HepG2 (cell line): ENCODE results near the gene NEMF. TPM values are rescaled to one million over a fixed set of nuclear protein-coding genes. Genes with fewer than 3 reads are reported as not detected.

ENCODE experiments used
- ATAC-seq: fragments of 200-7000 bp; cut with Tn5 transposase; 3 replicates; pipeline ENCODE4 v1.9.1; 2020; ENCODE audit warnings: mild to moderate bottlenecking, moderate library complexity
- BruUV-seq: library from RNA; stranded (reverse); fragments of 400-500 nt; replicated peaks from 2 replicates; lab custom pipeline; 2021; lab: Mats Ljungman, UMichigan
- CTCF ChIA-PET: fragments of 300-600 bp; formaldehyde crosslinking; extraction: SDS; loops from one replicate; lab custom pipeline; 2021; ENCODE audit warnings: low total read pairs, inconsistent platforms, low intra/inter-chr PET ratio; lab: Yijun Ruan, JAX
- POLR2A ChIA-PET: fragments of 350-600 bp; sonication (Branson Sonifier 250); formaldehyde crosslinking; loops from one replicate; lab custom pipeline; 2020; ENCODE audit warnings: antibody characterized with exemption, inconsistent platforms; lab: Yijun Ruan, JAX
- DNase-seq: peaks from one replicate; pipeline ENCODE4 v3.0.0-alpha.2; 2015; ENCODE audit warnings: low spot score
- FAIRE-seq: peaks from 3 replicates; lab custom pipeline; 2011; peaks lifted over from hg19 to GRCh38; lab: Jason Lieb, UNC
- H2AFZ ChIP-seq: one replicate; pipeline ENCODE4 v1.6.1; 2011; ENCODE audit warnings: low read length, inconsistent platforms
- H3K27ac ChIP-seq: fragments of 300-600 bp; 3 replicates; pipeline ENCODE4 v1.8.0; 2011; ENCODE audit warnings: mixed run types, mild to moderate bottlenecking, mixed read lengths, low read length, inconsistent platforms; ENCODE audit not compliant: insufficient read depth; ENCODE audit errors: extremely low read length
- H3K27me3 ChIP-seq, 2 experiments: fragments of 200-600 bp in 1 of 2; 2 replicates in 1 of 2; 3 replicates in 1 of 2; pipeline versions ENCODE4 v1.6.0 to v1.8.0; 2011; ENCODE audit warnings: low read length in 2 of 2, mild to moderate bottlenecking in 2 of 2, moderate library complexity in 2 of 2, inconsistent platforms in 1 of 2; ENCODE audit not compliant: insufficient read depth in 2 of 2, control insufficient read depth in 1 of 2
- H3K36me3 ChIP-seq, 2 experiments: fragments of 200-600 bp in 1 of 2; replicated peaks in 1 of 2; 2 replicates in 1 of 2; 3 replicates in 1 of 2; pipeline versions ENCODE4 v1.5.1 to v1.8.0; 2011; ENCODE audit warnings: low read length in 2 of 2, inconsistent platforms in 1 of 2; ENCODE audit not compliant: insufficient read depth in 2 of 2, control insufficient read depth in 1 of 2
- H3K4me1 ChIP-seq: 2 replicates; pipeline ENCODE4 v1.5.1; 2012; ENCODE audit warnings: low read length, inconsistent platforms; ENCODE audit not compliant: insufficient read depth
- H3K4me2 ChIP-seq: 2 replicates; pipeline ENCODE4 v1.6.0; 2011; ENCODE audit warnings: low read depth, low read length, inconsistent platforms
- H3K4me3 ChIP-seq, 3 experiments: fragments of 200-600 bp in 1 of 3; sonication (generic), shearing (Covaris generic) in 1 of 3; replicated peaks in 1 of 3; 2 replicates each; pipeline ENCODE4 v1.5.1; 2011 to 2016; ENCODE audit warnings: low read length in 3 of 3, inconsistent platforms in 2 of 3, low read depth in 2 of 3, mild to moderate bottlenecking in 2 of 3, control low read depth in 1 of 3, mixed read lengths in 1 of 3; ENCODE audit not compliant: insufficient read depth in 1 of 3
- H3K79me2 ChIP-seq: one replicate; pipeline ENCODE4 v1.6.1; 2011; ENCODE audit warnings: low read length, inconsistent platforms; ENCODE audit not compliant: insufficient read depth
- H3K9ac ChIP-seq: 2 replicates; pipeline ENCODE4 v1.6.0; 2011; ENCODE audit warnings: mild to moderate bottlenecking, low read depth, low read length, inconsistent platforms; ENCODE audit not compliant: insufficient read depth
- H3K9me3 ChIP-seq: 2 replicates; pipeline ENCODE4 v1.5.1; 2012; ENCODE audit warnings: mild to moderate bottlenecking, low read length
- H4K20me1 ChIP-seq: 2 replicates; pipeline ENCODE4 v1.6.0; 2011; ENCODE audit warnings: inconsistent platforms, mild to moderate bottlenecking, low read length, moderate library complexity; ENCODE audit not compliant: insufficient read depth
- ATF4 ChIP-seq, 2 experiments: fragments of 450-650 bp in 1 of 2; sonication (generic) in 1 of 2; formaldehyde crosslinking; IDR thresholded peaks; 2 replicates each; pipeline versions ENCODE4 v1.5.0 to v1.8.0; 2020 to 2022; ENCODE audit warnings: mild to moderate bottlenecking in 1 of 2, missing genetic modification reagents in 1 of 2
- MYC ChIP-seq: sonication (generic); formaldehyde crosslinking; IDR thresholded peaks from 2 replicates; pipeline ENCODE4 v1.9.0; 2021; ENCODE audit warnings: missing genetic modification reagents, borderline replicate concordance
- REPIN1 ChIP-seq: sonication (generic); formaldehyde crosslinking; IDR thresholded peaks from 2 replicates; pipeline ENCODE4 v1.8.0; 2022; ENCODE audit warnings: missing genetic modification reagents, low read depth, mild to moderate bottlenecking, borderline replicate concordance
- ZNF468 ChIP-seq: sonication (generic); formaldehyde crosslinking; IDR thresholded peaks from 2 replicates; pipeline ENCODE4 v1.8.0; 2022; ENCODE audit warnings: mild to moderate bottlenecking, moderate library complexity, missing genetic modification reagents
- WGBS: methylation state at CpG from one replicate; pipeline ENCODE4 v1.1.6; 2017; ENCODE audit warnings: low lambda C conversion rate; 5-methylcytosine and 5-hydroxymethylcytosine counted together
- in situ Hi-C: cut with HindIII; loops from 2 replicates; pipeline ENCODE4 v1.10.0; 2017; ENCODE audit warnings: low pct_unique_long_range_greater_than_20kb; ENCODE audit not compliant: extremely low pct_ligation_motif_present
- intact Hi-C: fragments of 100-400 bp; cut with micrococcal nuclease; formaldehyde crosslinking; loops from one replicate; pipeline ENCODE4 v1.10.0; 2022; ENCODE audit not compliant: unreplicated experiment
- polyA plus RNA-seq, 8 experiments: library from polyadenylated mRNA; depleted of rRNA in 3 of 8; stranded (reverse) in 7 of 8; unstranded in 1 of 8; fragments of >200 nt; fragmentation: Illumina TruSeq in 4 of 8; extraction: Trizol in 4 of 8; gene quantifications; 2 replicates each; pipeline versions ENCODE4 v1.2.1 to v1.2.3, GENCODE V29; 2011 to 2016; ENCODE audit warnings: low read depth in 4 of 8, missing spikeins in 1 of 8, mixed read lengths in 1 of 8; ENCODE audit not compliant: insufficient read depth in 1 of 8
- total RNA-seq, 5 experiments: library from RNA; depleted of rRNA; stranded (reverse); fragments of >200 nt; fragmentation: Illumina TruSeq; extraction: Trizol; gene quantifications; 2 replicates each; pipeline ENCODE4 v1.2.3, GENCODE V29; 2016; ENCODE audit warnings: low read depth in 1 of 5
- TF ChIP-seq, protein P1 (sequence below): sonication (generic); formaldehyde crosslinking; IDR thresholded peaks from 2 replicates; pipeline ENCODE4 v1.4.0; 2020; ENCODE audit warnings: missing genetic modification reagents, borderline replicate concordance
- TF ChIP-seq, protein P2 (sequence below): sonication (generic); formaldehyde crosslinking; IDR thresholded peaks from 2 replicates; pipeline ENCODE4 v1.4.0; 2020; ENCODE audit warnings: missing genetic modification reagents
- TF ChIP-seq, protein P3 (sequence below): sonication (generic); formaldehyde crosslinking; IDR thresholded peaks from 2 replicates; pipeline ENCODE4 v1.5.1; 2020; ENCODE audit warnings: mild to moderate bottlenecking, missing genetic modification reagents, borderline replicate concordance

NEMF gene
- total and polyA plus RNA-seq, 2 of the 13 experiments (the other 11 are each of a cell fraction or from before 2014, with no cell fraction given) = 21.3 to 57.9 TPM

DNA sequence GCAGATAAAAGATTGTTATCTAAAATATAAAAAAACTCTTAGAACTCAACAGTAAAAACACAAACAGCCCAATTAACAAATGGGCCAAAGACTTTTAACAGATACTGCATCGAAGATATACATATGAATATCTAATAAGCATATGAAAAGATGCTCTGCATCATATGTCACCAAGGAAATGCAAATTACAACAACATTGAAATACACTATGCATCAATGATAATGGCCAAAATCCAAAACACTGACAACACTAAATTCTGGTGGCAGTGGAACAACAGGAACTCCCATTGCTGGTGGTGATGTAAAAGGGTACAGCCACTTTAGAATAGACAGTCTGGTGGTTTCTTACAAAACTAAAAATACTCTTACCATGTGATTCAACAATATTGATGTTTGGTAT is 43.8 kb downstream of the NEMF start:
- H3K9ac ChIP-seq = no peak overlapping the region
- ChIA-PET POLR2A (no interaction called here), CTCF (no interaction called here)
- H3K9me3 ChIP-seq = no peaks in the 10 kb centered on the region
- no peak for ATAC-seq
- H3K4me1 ChIP-seq = no peaks in the 10 kb centered on the region
- H3K36me3 ChIP-seq = peaks cover 9 to 70% of the 10 kb centered on the region in 2 experiments; a peak in 4 of 5 replicates
- no peak overlapping the region for H3K27ac ChIP-seq
- no peak overlapping the region for H3K4me3 ChIP-seq
- BruUV-seq = no TSS peak
- H3K27me3 ChIP-seq = no peaks in the 10 kb centered on the region
- FAIRE-seq = no peak
- no peak overlapping the region for H2AFZ ChIP-seq
- H3K4me2 ChIP-seq = no peak overlapping the region
- DNase-seq = no peak
- TF ChIP-seq ATF4 (CRISPR knock-in tag; IDR thresholded peaks at IDR 0.05) (no peak), ZNF468 (CRISPR knock-in tag) (no peak), REPIN1 (CRISPR knock-in tag) (no peak)
- no peaks in the 10 kb centered on the region for H4K20me1 ChIP-seq
- in situ Hi-C loops (no loop called here), intact Hi-C loops (no loop called here)
- WGBS = 3% methylated on average over 1 of the region's 1 CpG
- no peaks in the 10 kb centered on the region for H3K79me2 ChIP-seq

GRCh38 chr14:49796025-49796424 is 56.6 kb downstream of the NEMF start:
- intact Hi-C loops (no loop called here), in situ Hi-C loops (no loop called here)
- no peak overlapping the region for H3K9ac ChIP-seq
- H3K4me3 ChIP-seq = no peak overlapping the region
- no TSS peak for BruUV-seq
- no peak for ATAC-seq
- H3K27ac ChIP-seq = no peak overlapping the region
- H3K4me1 ChIP-seq = no peaks in the 10 kb centered on the region
- H3K9me3 ChIP-seq = no peaks in the 10 kb centered on the region
- no peaks in the 10 kb centered on the region for H3K79me2 ChIP-seq
- CTCF ChIA-PET = no interaction called here
- H3K4me2 ChIP-seq = no peak overlapping the region
- POLR2A ChIA-PET = no interaction called here
- DNase-seq = no peak
- FAIRE-seq = no peak
- TF ChIP-seq, protein P1, sequence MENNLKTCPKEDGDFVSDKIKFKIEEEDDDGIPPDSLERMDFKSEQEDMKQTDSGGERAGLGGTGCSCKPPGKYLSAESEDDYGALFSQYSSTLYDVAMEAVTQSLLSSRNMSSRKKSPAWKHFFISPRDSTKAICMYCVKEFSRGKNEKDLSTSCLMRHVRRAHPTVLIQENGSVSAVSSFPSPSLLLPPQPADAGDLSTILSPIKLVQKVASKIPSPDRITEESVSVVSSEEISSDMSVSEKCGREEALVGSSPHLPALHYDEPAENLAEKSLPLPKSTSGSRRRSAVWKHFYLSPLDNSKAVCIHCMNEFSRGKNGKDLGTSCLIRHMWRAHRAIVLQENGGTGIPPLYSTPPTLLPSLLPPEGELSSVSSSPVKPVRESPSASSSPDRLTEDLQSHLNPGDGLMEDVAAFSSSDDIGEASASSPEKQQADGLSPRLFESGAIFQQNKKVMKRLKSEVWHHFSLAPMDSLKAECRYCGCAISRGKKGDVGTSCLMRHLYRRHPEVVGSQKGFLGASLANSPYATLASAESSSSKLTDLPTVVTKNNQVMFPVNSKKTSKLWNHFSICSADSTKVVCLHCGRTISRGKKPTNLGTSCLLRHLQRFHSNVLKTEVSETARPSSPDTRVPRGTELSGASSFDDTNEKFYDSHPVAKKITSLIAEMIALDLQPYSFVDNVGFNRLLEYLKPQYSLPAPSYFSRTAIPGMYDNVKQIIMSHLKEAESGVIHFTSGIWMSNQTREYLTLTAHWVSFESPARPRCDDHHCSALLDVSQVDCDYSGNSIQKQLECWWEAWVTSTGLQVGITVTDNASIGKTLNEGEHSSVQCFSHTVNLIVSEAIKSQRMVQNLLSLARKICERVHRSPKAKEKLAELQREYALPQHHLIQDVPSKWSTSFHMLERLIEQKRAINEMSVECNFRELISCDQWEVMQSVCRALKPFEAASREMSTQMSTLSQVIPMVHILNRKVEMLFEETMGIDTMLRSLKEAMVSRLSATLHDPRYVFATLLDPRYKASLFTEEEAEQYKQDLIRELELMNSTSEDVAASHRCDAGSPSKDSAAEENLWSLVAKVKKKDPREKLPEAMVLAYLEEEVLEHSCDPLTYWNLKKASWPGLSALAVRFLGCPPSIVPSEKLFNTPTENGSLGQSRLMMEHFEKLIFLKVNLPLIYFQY (CRISPR knock-in tag) = no peak
- TF ChIP-seq, protein P2, sequence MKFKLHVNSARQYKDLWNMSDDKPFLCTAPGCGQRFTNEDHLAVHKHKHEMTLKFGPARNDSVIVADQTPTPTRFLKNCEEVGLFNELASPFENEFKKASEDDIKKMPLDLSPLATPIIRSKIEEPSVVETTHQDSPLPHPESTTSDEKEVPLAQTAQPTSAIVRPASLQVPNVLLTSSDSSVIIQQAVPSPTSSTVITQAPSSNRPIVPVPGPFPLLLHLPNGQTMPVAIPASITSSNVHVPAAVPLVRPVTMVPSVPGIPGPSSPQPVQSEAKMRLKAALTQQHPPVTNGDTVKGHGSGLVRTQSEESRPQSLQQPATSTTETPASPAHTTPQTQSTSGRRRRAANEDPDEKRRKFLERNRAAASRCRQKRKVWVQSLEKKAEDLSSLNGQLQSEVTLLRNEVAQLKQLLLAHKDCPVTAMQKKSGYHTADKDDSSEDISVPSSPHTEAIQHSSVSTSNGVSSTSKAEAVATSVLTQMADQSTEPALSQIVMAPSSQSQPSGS (CRISPR knock-in tag) = no peak
- TF ChIP-seq, protein P3, sequence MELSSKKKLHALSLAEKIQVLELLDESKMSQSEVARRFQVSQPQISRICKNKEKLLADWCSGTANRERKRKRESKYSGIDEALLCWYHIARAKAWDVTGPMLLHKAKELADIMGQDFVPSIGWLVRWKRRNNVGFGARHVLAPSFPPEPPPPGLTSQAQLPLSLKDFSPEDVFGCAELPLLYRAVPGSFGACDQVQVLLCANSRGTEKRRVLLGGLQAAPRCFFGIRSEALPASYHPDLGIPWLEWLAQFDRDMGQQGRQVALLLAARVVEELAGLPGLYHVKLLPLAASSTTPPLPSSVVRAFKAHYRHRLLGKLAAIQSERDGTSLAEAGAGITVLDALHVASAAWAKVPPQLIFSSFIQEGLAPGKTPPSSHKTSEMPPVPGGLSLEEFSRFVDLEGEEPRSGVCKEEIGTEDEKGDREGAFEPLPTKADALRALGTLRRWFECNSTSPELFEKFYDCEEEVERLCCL = no peak
- no peak for TF ChIP-seq MYC (CRISPR knock-in tag)
- TF ChIP-seq, all 625 proteins: peak for 0
- Histone ChIP-seq H4K20me1 (no peaks in the 10 kb centered on the region), H3K36me3 (peaks cover 13 to 79% of the 10 kb centered on the region in 2 experiments), H3K27me3 (no peaks in the 10 kb centered on the region), H2AFZ (no peak overlapping the region)
- WGBS = 98% methylated on average over 2 of the region's 2 CpGs
